NCI-H1417 (cell line): ENCODE measurements around the gene DHX16.

ENCODE experiments used
- DNase-seq, 3 experiments: peaks; one replicate each; lab custom pipeline; 2025; lab: John Stamatoyannopoulos, UW

Gene DHX16

DNA sequence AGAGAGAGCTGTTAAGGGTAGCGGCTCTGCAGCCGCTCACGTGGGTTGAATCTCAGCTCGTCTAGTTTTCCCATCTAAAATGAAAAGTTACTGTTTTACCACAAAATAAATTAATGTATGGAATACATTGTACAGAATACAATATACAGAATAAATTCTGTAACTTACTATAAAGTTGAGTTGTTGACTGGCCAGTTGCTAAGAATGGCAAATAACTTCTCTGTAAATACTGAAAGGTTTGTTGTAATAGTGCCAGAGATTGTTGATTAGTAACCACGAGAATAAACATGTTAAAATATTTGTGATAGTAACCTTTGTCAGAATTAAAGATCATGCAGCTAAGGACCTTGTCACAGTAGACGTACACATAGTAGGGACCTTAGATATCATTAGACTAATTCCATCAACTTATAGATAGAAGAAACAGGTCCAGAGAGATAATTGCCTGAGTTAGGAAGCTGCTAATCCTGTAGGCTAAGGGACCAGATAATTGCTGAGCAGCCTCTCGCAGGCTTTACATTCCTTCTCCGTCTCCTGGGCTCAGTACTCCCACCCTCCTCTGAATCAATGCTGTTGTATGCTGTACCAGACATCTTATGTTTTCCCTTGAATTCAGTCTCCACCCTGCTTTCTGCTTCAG, 18.5 kb upstream of the DHX16 start:
- peak in 2 of 3 experiments; percentile 4 to 53 for DNase-seq

DNA sequence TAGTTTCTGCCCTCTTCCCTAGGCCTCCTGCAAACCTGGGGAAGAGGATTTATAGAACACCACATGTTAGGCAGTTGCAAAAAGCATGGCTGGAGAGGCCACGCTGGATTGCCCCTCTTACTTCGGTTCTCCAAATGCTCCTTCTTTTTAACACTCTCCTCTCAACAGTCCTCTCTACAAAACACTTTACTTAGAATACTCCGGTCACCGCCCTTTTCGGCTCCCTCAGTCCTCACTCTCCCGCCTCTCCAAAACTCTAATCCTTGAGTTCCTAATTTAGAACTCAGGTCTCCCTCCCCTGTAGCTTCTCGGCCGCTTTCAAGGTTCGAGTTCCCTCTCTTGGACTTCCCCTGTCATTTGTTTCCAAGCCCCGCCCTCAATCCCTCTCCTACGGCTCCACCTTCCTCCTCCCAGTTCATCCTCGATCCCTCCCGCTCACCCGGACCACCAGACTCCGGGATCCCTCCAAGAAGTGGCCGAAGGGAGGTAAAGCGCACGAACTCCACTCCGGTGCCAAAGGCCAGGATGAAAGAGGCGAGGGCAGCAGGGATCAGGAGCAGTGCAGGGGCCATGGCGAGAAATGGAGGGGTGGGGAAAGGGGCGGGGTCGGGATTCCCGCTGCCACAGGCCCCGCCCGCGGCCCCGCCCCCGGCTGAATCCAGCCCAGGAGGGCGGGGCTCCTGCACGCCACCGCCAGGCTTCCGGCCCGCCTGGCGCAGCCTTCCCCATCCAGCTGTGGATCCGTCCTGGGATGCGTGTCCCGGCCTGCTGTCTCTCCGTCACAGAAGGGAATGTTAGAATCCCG, 17.8 kb upstream of the DHX16 start, which contains the start of gene NRM:
NRM (minus strand) TSS at position 582 of the 805 bp plus-strand sequence; CDS start at position 572, 10 bp downstream.
- DNase-seq = peak; percentile 89 to 94 (median 92)

DNA sequence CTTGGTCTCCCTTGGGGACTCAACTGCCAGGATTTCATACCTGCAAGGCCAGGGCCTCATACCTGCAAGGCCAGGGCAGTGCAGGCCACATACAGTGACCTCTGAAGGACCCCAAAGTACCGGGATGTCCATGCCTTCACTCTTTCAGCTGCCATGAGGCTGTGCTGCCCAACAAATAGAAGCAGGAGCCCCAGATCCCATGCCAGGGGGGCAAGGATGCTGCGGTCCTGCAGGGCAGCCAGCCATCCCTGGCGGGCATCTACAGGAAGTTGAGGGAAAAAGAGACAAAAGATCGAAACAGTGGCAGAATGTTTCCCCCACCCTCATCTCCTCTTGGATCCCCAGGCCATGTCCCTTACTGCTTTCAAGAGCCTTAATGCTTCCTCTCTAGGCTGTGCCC, 17.2 kb upstream of the DHX16 start:
- no peak for DNase-seq

DNA sequence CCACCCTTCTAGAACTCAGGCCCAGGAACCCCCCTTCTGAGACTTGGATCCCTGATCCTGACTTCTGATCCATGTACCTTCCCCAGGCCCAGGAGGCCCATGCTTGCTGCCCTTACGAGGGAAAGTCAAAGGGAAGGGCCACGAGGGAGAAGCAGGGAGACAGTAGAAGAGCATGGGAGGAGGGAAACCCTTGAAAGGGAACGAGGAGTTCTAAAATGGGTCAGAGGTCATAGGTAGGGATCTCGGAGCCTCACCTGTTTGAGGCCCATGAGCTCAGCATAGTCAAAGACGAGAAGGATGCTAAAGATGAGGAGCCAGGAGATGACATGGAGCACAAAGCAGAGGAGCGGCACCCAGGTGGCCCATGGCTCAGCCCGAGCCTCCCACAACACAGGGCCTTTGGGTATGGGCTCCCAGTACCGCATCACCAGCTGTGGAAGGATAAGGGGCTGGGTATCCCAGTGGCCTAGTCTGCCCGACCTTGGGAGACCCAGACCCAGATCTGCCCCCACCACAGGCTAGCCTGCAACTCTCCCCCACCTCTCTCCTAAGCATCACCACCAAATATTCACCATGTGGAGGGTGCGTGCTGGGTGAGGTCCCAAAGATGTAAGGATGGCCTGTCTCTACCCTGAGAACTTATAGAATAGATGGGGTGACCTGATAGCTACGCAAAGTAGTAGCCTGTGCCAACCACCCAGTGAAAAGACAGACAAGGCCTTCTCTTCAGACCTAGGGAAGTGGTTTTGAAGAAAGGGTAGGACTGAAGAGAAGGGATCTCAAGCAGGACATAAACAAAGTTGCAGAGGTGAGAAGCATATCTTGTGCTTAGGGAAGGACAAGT, 16.4 kb upstream of the DHX16 start:
- no peak for DNase-seq

DNA sequence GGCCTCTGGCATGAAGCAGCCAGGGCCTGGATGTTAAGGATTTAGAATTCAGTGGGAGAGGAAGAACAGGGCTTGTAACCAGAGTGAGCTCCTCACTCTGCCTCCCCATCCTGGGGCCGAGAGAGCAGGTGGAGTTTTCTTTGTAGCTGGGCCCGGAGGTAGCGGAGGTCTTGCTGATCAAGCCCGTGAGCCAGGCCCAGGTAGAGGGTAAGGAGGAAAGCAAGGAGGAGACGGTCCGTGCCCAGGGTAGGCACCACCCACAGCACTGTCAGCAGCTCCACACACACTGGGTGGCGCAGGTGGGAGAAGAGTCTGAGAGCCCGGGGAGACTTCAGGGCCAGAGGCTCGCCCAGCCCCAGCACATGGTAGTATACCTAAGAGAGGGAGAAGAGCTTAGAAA, 15.8 kb upstream of the DHX16 start:
- DNase-seq = no peak

DNA sequence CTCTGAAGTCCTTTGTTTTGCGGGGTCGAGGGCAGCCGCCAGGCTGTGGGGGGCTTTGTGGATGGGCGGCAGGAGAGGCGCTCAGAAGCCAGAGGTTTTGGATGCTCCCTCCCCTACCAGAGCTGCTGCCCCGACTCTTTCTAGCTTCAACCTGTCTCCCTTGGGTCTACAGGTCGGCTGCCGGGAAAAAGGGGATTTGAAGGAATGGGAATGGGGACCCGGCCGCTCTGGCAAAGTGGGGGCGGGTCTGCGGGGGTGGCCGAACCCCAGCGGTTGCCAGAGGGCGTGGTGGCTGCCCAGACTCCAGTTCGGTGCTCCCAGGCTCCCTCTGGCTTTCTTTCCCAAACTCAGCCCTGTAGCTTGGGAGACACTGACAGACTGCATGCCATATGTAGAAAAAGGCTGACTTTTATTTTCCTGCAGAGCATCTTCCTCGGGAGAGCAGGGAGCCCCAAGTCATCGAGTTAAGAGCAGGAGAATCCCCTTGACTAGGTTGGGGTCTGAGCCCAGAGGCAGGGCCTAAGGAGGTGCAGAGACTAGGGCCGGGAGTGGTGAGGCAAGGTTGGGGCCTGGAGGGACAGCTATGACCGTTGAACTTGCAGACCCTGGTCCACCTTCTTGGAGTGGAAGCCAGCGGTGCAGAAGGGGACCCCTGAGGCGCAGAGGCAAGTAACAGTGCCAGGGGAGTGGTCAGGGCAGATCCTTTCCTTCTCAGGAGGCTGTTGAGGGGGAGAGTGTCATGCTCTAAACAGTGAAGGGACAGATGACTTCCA, 15.0 kb upstream of the DHX16 start:
- no peak for DNase-seq

DNA sequence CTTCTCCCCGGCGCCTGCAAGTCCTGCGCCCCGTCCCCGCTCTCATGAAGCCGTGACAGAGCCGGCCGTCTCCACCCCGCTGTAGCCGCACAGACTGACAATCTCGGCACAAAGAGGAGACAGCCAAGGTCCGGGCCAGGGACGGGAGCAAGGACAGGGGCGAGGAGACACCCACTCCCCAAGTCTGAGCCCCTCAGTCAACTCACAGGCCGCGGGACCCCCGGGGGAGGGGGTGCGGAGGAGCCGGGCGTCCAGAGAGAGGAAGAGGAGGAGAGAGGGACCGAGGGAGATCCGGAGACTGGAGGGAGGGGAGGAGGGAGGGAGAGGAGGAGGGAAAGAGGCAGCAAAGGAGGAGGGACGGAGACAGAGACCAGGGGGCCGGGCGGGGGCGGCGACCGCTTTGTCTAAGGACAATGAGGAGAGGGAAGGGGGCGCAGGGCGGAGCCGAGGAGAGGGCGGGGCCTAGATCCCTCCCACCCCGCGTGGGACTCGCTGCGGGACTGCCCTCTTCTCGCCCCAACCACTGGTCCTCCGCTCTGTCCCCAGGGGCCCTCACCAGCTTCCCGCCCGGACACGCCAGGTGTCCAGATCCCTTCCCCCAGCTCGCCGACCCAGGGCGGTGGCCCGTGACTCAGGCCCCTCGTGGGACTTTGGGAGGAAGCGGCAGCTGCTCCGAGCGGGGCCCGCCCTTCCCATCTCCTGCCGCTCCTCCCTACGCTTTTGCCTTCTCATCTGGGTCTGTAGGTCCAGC, 14.3 kb upstream of the DHX16 start:
- peak; percentile 82 to 88 (median 84) for DNase-seq

DNA sequence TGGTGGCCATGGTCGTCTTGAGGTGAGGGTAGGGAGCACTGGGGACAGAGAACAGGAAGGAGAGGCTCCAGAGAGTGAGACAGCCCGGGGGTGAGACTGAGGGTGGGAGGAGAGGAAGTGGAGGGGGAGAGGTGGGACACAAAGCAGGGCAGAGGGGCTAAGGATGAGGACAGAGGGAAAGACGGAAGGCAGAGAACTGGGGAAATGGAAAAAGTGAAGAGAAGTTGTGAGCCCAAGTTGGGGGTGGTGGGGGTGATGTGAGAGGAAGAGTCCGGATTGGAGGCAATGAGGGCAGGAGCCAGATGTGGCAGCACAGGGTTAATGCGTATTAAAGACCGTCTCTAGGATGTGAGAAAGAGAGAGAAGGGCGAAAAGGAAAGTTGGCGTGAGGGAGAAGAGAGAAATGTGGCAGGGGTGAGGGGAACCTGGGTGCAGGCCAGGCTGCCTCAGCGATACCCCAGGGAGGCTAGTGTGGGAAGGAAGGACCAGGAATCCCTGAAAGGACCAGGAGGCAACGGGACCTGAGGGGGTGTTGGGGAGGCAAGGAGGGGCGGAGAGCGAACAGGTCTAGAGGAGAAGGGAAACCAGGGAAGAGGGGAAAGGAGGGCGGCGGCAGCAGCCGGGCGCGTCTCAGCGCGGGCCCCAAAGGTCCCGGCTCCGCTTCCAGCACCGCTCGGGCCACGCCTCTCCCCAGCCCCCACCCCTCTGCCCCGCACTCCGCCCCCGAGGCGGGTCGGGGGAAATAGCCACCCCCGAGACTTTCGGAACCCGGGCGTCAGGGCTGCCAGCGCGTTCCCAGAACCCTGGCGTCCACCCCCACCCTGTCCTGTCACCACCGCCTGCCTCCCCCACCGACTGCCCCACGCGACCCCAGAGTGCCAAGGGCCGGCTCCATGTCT, 13.5 kb upstream of the DHX16 start, which contains the start of gene PPP1R18:
PPP1R18 (minus strand) TSS at position 637 of the 899 bp plus-strand sequence; CDS start at position 10, 627 bp downstream.
- DNase-seq = peak in 2 of 3 experiments; percentile 36 to 50

DNA sequence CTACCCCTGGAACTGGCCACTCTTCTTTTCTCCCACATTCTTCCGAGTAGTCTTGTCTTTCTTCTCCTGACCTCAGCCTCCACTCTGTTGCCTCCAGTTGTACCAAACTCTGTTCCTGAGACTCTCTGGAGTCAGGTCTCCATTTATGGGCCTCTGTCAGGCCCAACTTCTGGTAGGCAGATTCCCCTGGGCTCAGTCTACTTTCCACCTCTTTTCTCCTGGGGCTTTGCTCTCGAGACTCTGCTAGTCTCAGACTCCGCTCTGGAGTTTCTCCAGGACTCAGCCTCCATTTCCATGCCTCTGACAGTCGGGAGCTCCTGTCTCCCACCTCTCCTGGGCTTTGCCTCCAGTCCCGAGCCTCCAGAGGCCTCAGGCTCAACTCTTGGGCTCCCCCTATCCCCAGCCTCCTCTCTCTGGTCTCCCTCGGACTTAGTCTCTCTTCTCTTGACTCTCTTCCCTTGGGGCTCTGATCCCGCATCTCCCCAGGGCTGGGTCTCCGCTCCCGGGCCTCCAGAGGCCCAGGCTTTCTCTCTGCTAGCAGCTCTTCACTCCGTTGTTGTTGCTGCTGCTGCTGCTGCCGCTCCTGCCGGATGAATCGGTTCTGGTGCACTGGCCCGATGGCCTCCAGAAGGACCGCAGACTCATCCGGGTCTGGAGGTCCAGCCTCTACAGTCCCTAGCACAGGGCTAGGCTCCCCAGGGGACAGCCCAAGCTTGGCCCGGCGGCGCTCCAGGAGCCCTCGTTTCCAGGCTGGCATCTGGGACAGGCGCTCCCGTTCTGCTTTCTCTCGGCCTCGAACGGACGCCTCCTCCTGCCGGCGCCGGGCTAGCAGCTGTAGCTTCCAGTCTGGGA, 12.6 kb upstream of the DHX16 start:
- DNase-seq = no peak

DNA sequence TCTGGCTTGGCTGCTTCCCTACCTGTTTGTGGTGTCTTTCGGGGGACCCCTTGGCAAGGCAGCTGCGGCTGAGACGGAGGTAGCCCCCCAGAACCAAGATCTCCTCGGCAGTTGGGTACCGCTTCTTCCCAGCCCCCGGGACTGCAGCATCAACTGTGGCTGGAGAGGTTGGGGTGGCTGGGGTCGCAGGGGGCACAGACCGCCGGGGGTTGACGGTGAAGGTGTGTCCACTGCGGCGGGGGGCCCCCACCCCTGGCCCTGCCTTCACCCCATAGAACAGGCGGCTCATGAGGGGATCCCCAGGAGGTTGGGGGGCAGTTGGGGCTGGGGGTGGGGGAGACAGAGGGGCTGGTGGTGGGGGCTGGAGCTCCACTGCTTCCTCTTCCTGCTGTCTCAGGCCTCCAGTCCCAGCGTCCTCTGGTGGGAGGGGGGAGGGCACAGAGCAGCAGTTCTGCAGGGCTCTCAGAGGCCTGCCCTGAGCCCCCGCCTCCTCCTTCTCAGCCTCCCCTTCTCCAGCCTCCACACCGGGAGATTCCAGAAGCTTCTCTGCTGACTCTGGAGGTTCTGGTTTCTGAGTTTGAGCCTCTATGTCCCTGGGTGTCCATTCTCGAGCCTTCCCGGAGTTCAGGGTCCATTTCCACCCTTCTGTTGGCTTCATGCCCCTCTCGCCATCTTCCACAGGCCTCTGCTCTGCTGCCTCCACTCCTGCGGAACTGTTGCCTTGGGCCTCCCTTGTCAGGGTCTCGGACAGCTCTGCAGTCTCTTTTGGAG, 11.8 kb upstream of the DHX16 start:
- DNase-seq = no peak

DNA sequence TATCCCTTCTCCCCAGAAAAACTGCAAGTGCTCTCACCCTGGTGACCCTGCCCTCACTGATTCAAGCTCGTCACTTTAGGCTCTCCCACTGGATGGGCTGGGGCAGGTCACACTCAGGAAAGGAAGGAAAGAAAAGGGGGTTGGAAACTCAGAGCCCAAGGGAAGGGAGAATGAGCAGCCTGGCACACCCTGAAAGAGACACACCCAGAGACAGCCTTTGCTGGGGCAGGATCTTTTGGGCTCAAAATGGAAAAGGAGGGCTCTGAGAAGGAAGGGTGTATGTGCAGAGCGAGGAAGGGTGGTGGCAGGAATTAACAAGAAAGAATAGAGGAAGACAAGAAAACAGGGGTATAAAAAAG, 11.2 kb upstream of the DHX16 start:
- DNase-seq = no peak

DNA sequence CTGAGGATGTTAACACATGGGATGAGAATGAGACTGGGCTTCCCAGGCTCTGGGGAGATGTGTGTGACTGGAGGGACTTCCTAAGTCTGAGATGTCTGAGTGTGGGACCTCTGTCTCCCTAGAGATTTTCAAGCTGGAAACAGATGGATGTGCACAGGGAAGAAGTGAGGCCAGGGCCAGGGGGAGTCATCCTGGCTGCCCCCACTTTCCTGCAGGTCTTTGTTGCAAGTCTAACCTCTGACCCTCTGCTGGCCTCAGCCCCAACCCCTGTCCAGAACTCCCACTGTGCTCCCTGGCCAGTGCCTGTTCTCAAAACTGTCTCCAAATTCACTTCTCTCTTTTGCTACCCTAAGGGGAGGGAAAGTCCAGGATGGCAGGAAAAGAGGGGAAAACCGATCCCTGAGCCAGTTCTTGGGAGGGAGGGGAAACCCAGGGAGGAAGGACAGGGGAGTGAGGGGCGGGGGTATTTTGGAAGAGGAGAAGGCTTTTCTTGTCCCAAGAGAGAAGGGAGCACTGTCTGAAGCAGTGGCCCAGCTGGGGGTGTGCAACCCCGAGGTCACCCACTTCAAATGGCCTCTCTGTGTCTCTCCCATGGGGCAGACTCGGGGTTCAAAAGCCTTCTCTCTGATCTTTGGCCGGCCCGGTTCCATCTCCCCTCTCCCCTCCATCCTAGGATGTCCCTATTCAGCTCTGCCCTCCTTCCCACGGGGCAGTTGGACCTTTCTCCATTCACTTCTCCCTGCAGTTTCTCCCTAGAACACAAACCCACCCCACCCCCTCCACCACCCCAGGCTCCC, 10.6 kb upstream of the DHX16 start:
- no peak for DNase-seq

DNA sequence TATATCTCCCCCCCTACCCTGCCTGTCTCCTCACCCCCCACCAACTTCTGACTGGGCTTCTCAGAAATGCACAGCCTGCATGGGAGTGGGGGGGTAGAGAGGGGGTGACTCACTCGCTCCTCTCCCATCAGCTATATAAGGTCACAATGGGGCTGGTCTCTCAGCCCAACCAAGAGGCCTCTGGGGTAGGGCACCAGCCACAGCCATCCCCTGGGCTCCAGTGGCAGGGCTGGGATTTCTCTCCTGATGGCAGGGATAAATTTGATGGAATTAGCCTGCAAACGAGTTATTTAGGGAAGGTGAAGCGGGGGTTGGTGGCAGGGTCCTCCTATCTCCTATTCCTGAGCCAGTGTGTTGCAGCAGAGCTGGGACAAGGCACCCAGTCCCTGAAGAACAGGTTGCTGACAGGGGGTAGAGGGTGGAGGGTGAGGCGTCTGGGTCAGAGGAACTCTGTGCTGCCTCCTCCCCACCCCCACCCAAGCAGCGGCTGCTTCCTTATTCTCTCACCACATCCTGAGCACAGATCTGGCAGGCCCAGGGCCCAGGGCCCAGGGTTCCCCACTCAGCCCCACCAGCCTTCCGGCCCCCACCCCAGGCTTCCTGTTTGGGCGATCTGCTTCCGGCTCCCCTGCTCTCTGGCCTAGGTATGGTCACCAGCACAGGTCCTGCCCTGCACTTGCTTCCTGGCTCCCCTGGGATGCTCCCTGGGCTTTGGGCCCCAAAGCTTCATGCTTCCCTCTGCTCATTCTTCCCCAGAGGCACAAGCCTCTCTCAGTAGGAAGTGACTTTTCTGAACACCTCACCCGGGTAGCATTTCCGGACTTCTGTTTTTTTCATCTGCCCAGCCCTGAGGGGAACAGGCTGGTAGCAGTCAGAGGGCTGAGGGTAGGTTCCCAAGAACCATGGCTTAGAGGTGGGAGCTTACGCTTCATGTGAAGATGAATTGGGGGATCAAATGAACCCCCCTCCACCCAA, 9.6 kb upstream of the DHX16 start:
- peak in 1 of 3 experiments; percentile 2 for DNase-seq

DNA sequence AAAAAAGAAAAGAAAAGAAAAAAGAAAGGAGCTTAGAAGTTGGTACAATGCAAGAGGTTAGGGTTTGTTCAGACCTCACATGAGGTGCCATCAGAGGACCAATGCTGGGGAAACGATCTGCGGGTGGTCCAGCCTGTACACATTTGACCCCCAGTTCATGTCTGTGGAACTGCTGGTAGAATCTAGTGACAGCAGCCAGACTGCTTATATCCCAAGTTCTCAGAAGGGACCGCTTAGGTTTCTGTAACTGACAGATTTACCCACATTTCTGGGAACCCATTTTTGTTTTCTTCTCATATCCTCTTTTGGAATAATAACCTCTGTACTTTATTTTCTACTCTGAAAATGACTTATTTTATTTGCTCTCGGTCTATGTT, 8.9 kb upstream of the DHX16 start:
- DNase-seq = no peak

DNA sequence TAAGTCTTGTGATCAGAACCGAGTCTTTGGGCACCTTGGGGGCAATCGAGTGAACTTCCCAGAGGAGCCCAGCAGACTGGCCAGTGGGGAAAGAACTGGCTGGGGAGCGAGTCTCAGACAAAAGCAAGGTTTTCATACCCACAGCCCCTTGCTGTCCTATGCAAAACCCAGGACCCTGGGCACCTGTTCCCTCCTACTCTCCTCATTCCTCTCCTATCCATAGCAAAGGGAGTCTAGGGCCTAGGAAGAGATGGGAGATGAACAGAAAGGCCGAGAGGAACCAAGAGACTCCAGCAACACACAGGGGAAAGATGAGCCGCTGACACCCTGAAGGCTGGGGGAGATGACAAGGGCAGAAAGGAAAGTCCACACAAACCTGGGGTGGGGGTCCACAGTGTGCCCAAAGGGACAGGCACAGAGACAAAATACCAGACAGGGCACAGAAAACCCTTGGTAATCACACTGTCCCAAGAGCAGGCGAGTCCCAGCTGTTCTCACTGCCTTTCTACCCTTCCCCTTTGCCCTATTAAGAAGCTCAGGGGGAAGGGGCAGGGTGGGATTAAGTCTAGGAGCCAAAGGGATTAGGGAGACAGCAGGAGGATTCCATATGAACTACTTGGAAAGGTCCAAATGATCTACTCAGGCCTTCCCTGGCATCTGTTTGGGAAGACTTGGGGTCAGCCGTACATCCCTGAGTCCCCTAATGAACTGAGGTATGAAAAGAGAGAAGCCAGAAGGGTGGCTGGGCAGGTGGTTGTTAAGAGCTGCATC, 7.1 kb upstream of the DHX16 start:
- no peak for DNase-seq
